A673 (cell line): Measurements from ENCODE around the gene MAP2K5. TPM values are rescaled to one million over a fixed set of nuclear protein-coding genes. Genes with fewer than 3 reads are reported as not detected.

ENCODE experiments used
- BruUV-seq: library from RNA; stranded (reverse); fragments of 400-500 nt; replicated peaks from 2 replicates; lab custom pipeline; 2021; lab: Mats Ljungman, UMichigan
- CTCF ChIA-PET: fragments of 300-600 bp; sonication (Branson Sonifier 250); formaldehyde crosslinking; loops from one replicate; lab custom pipeline; 2022; ENCODE audit warnings: antibody characterized with exemption; lab: Charles Lee
- POLR2A ChIA-PET: fragments of 300-600 bp; sonication (Branson Sonifier 250); formaldehyde crosslinking; loops from one replicate; lab custom pipeline; 2022; ENCODE audit warnings: antibody characterized with exemption; ENCODE audit not compliant: low non-redundant PET; lab: Charles Lee
- DNase-seq: peaks from one replicate; pipeline ENCODE4 v3.0.0-alpha.2; 2015; ENCODE audit warnings: low spot score
- H3K27ac ChIP-seq: fragments of 200-600 bp; sonication (generic); 2 replicates; pipeline ENCODE4 v1.5.1; 2016; ENCODE audit warnings: mixed run types, low read depth, mild to moderate bottlenecking, mixed read lengths, antibody characterized with exemption, low read length; ENCODE audit not compliant: poor library complexity, severe bottlenecking
- H3K27me3 ChIP-seq: fragments of 200-600 bp; sonication (generic); replicated peaks from 2 replicates; pipeline ENCODE4 v1.6.1; 2017; ENCODE audit warnings: mixed run types, low read depth, mild to moderate bottlenecking, mixed read lengths, antibody characterized with exemption, low read length; ENCODE audit not compliant: insufficient read depth, poor library complexity
- H3K36me3 ChIP-seq: fragments of 200-600 bp; sonication (generic); 2 replicates; pipeline ENCODE4 v1.6.1; 2016; ENCODE audit warnings: mixed run types, mild to moderate bottlenecking, mixed read lengths, antibody characterized with exemption, low read length; ENCODE audit not compliant: insufficient read depth, poor library complexity, severe bottlenecking
- H3K4me1 ChIP-seq: fragments of 200-600 bp; sonication (generic); 2 replicates; pipeline ENCODE4 v1.6.1; 2017; ENCODE audit warnings: mixed run types, mild to moderate bottlenecking, mixed read lengths, antibody characterized with exemption, low read length; ENCODE audit not compliant: insufficient read depth, poor library complexity, severe bottlenecking
- H3K4me3 ChIP-seq: fragments of 200-600 bp; sonication (generic); 2 replicates; pipeline ENCODE4 v1.5.1; 2016; ENCODE audit warnings: low read depth, mixed run types, mild to moderate bottlenecking, mixed read lengths, low read length; ENCODE audit not compliant: poor library complexity, severe bottlenecking
- H3K9me3 ChIP-seq: fragments of 200-600 bp; sonication (generic); 2 replicates; pipeline ENCODE4 v1.6.1; 2016; ENCODE audit warnings: mixed run types, low read depth, mild to moderate bottlenecking, mixed read lengths, antibody characterized with exemption, low read length; ENCODE audit not compliant: poor library complexity, severe bottlenecking
- EZH2 ChIP-seq: fragments of 200-600 bp; sonication (generic); IDR thresholded peaks from 2 replicates; pipeline ENCODE4 v1.6.1; 2017; ENCODE audit warnings: borderline replicate concordance, low read depth, mild to moderate bottlenecking, mixed read lengths, antibody characterized with exemption, low read length; ENCODE audit not compliant: poor library complexity, severe bottlenecking
- intact Hi-C: fragments of 100-400 bp; cut with micrococcal nuclease; formaldehyde crosslinking; loops from one replicate; pipeline ENCODE4 v1.10.0; 2022; ENCODE audit not compliant: unreplicated experiment
- total RNA-seq: library from RNA; stranded (reverse); gene quantifications from 2 replicates; pipeline ENCODE4 v1.2.3, GENCODE V29; 2021
- TF ChIP-seq, protein P1 (sequence below): fragments of 300-800, 200-600 bp; sonication (generic); conservative IDR thresholded peaks from 2 replicates; pipeline ENCODE4 v1.5.1; 2017; ENCODE audit warnings: low read depth, mild to moderate bottlenecking, antibody characterized with exemption, low read length, moderate library complexity, mixed read lengths

Gene MAP2K5
- total RNA-seq, 1 experiment from 2014 or later = 62.8 TPM

DNA sequence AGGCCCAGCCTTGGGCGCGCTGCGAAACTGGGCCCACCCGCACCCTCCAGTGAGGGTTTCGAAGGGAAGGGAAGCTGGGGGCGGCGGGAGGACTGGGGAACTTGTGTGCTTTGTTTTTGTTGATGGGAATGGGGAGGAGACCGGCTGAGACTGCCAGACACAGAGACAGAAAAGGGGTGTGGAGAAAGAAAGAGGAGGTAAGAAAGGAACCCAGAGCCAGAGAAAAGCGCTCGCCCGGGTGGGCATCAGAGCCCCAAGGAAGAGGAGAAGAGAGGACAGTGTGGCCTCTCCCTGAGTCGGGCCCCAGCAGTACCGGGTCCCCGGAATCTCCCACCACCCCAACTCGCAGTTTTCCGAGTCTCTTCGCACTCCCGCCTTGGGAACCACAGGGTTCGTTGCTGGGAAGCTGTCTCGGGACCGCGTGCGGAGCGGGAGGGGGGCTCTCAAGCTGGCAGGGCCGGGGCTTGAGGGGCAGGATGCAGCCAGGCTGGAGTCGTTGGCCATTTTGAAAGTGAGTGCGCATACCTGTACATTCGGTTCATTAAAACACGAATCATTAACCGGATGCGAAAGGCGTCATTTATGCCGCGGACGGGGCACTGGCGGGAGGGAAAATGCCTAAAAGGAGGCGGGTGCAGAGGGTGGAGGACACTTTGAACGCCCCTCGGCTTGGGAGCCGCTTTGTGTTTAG is 285.9 kb downstream of the MAP2K5 start:
- ChIA-PET POLR2A (no interaction called here), CTCF (no interaction called here)
- peak; percentile 15 for TF ChIP-seq EZH2
- TF ChIP-seq, protein P1, sequence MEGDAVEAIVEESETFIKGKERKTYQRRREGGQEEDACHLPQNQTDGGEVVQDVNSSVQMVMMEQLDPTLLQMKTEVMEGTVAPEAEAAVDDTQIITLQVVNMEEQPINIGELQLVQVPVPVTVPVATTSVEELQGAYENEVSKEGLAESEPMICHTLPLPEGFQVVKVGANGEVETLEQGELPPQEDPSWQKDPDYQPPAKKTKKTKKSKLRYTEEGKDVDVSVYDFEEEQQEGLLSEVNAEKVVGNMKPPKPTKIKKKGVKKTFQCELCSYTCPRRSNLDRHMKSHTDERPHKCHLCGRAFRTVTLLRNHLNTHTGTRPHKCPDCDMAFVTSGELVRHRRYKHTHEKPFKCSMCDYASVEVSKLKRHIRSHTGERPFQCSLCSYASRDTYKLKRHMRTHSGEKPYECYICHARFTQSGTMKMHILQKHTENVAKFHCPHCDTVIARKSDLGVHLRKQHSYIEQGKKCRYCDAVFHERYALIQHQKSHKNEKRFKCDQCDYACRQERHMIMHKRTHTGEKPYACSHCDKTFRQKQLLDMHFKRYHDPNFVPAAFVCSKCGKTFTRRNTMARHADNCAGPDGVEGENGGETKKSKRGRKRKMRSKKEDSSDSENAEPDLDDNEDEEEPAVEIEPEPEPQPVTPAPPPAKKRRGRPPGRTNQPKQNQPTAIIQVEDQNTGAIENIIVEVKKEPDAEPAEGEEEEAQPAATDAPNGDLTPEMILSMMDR = no peak
- H3K27me3 ChIP-seq = peaks cover 98% of the 10 kb centered on the region
- no peak overlapping the region for H3K27ac ChIP-seq
- no peaks in the 10 kb centered on the region for H3K36me3 ChIP-seq
- no TSS peak for BruUV-seq
- peak overlapping the region; percentile 18 for H3K4me3 ChIP-seq
- intact Hi-C loops = no loop called here
- H3K9me3 ChIP-seq = no peaks in the 10 kb centered on the region
- H3K4me1 ChIP-seq = peaks cover 23% of the 10 kb centered on the region
- DNase-seq = no peak

DNA sequence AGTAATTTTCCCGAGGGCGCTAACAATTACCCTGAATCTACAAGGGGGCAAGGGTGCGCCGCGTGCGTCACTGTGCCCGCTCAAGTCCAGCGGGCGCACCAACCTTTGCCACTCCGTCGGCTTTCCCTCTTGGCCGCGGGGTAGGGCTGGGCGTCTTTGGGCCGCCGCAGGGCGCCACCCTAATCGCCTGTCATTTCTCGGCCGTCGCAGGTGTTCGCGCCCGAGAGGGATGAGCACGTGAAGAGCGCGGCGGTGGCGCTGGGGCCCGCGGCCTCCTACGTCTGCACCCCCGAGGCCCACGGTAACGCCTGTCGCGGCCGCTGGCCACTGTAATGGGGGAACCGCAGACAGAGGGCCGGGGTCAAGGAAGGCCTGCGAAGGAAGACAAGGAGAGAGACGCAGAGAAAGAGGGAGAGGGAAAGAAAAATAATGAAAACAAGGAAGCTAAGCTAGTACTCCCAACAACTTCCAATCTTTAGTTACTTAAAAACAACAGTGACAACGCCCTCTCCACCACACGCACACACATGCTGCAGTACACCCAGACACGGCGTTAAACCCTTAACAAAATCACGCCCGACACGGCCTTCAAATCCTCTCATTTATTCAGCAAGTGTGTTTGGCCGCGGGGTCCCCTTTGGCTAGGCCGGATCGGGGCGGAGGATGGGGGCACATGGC is 286.6 kb downstream of the MAP2K5 start:
- BruUV-seq = no TSS peak
- intact Hi-C loops = no loop called here
- Histone ChIP-seq H3K4me1 (peaks cover 18% of the 10 kb centered on the region), H3K9me3 (no peaks in the 10 kb centered on the region), H3K27ac (no peak overlapping the region), H3K36me3 (no peaks in the 10 kb centered on the region), H3K4me3 (no peak overlapping the region), H3K27me3 (peaks cover 98% of the 10 kb centered on the region)
- ChIA-PET POLR2A (no interaction called here), CTCF (no interaction called here)
- peak; percentile 39 for TF ChIP-seq EZH2
- TF ChIP-seq, protein P1 = no peak
- DNase-seq = no peak

DNA sequence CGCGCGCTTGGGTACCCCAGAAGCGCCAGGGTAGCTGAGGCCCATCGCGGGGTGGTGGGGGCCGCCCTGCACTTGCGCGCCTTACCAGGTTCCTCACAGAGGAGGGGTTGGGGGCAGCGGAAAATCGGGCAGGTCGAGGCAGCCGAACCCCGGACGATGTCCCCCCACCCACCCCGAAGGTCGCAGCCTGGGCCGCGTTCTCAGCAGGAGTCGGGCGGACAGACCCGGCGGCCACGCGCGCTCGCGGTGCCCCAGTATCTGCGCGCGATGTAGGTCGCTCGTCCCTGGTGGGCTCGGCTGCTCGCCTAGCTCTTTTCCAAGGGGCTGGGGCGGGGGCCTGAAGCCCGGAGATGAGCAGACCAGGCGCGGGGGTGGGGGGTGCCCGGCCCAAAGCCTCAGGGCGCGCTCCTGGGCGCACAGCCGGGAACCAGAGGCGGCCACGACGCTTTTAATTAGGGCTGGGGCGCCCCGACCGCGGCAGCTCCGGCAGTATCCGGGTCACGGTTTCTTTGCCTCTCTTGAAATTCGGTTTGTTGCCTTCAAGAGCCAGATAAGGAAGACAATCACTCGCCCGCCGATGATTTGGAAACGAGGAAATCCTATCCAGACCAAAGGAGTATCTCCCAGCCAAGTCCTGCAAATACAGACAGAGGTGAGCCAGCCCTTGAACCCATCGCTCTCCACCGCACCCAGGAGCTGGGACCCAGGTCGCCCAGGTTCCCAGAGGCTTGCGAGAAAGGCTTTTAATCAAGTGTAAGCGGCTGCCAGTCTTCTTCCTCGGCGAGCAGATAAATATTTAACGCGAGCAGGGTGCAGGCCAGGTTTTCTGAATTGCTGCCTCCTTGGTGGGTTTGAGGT is 287.4 kb downstream of the MAP2K5 start:
- intact Hi-C loops = loop anchor here (5.0 to 10.0 kb wide), 2 partner anchors 328 to 455 kb away; no protein-coding TSS in a partner anchor
- BruUV-seq = no TSS peak
- TF ChIP-seq, protein P1 = no peak
- TF ChIP-seq EZH2 = no peak
- H3K27me3 ChIP-seq = peaks cover 98% of the 10 kb centered on the region
- CTCF ChIA-PET = no interaction called here
- H3K4me1 ChIP-seq = peaks cover 17% of the 10 kb centered on the region
- no peak overlapping the region for H3K4me3 ChIP-seq
- POLR2A ChIA-PET = no interaction called here
- no peaks in the 10 kb centered on the region for H3K36me3 ChIP-seq
- no peaks in the 10 kb centered on the region for H3K9me3 ChIP-seq
- no peak overlapping the region for H3K27ac ChIP-seq
- DNase-seq = no peak
